HepG2 (cell line): ENCODE data around the gene KCNMB4. TPM values are rescaled to one million over a fixed set of nuclear protein-coding genes. Genes with fewer than 3 reads are reported as not detected.
A peak's percentile ranks its signal among the peaks of the same experiment; 100 is the strongest.

ENCODE experiments used
- ATAC-seq: fragments of 200-7000 bp; cut with Tn5 transposase; 3 replicates; pipeline ENCODE4 v1.9.1; 2020; ENCODE audit warnings: mild to moderate bottlenecking, moderate library complexity
- BruUV-seq: library from RNA; stranded (reverse); fragments of 400-500 nt; replicated peaks from 2 replicates; lab custom pipeline; 2021; lab: Mats Ljungman, UMichigan
- CTCF ChIA-PET: fragments of 300-600 bp; formaldehyde crosslinking; extraction: SDS; loops from one replicate; lab custom pipeline; 2021; ENCODE audit warnings: low total read pairs, inconsistent platforms, low intra/inter-chr PET ratio; lab: Yijun Ruan, JAX
- POLR2A ChIA-PET: fragments of 350-600 bp; sonication (Branson Sonifier 250); formaldehyde crosslinking; loops from one replicate; lab custom pipeline; 2020; ENCODE audit warnings: antibody characterized with exemption, inconsistent platforms; lab: Yijun Ruan, JAX
- DNase-seq: peaks from one replicate; pipeline ENCODE4 v3.0.0-alpha.2; 2015; ENCODE audit warnings: low spot score
- FAIRE-seq: peaks from 3 replicates; lab custom pipeline; 2011; peaks lifted over from hg19 to GRCh38; lab: Jason Lieb, UNC
- H2AFZ ChIP-seq: one replicate; pipeline ENCODE4 v1.6.1; 2011; ENCODE audit warnings: low read length, inconsistent platforms
- H3K27ac ChIP-seq: fragments of 300-600 bp; 3 replicates; pipeline ENCODE4 v1.8.0; 2011; ENCODE audit warnings: mixed run types, mild to moderate bottlenecking, mixed read lengths, low read length, inconsistent platforms; ENCODE audit not compliant: insufficient read depth; ENCODE audit errors: extremely low read length
- H3K27me3 ChIP-seq, 2 experiments: fragments of 200-600 bp in 1 of 2; 2 replicates in 1 of 2; 3 replicates in 1 of 2; pipeline versions ENCODE4 v1.6.0 to v1.8.0; 2011; ENCODE audit warnings: low read length in 2 of 2, mild to moderate bottlenecking in 2 of 2, moderate library complexity in 2 of 2, inconsistent platforms in 1 of 2; ENCODE audit not compliant: insufficient read depth in 2 of 2, control insufficient read depth in 1 of 2
- H3K36me3 ChIP-seq, 2 experiments: fragments of 200-600 bp in 1 of 2; replicated peaks in 1 of 2; 2 replicates in 1 of 2; 3 replicates in 1 of 2; pipeline versions ENCODE4 v1.5.1 to v1.8.0; 2011; ENCODE audit warnings: low read length in 2 of 2, inconsistent platforms in 1 of 2; ENCODE audit not compliant: insufficient read depth in 2 of 2, control insufficient read depth in 1 of 2
- H3K4me1 ChIP-seq: 2 replicates; pipeline ENCODE4 v1.5.1; 2012; ENCODE audit warnings: low read length, inconsistent platforms; ENCODE audit not compliant: insufficient read depth
- H3K4me2 ChIP-seq: 2 replicates; pipeline ENCODE4 v1.6.0; 2011; ENCODE audit warnings: low read depth, low read length, inconsistent platforms
- H3K4me3 ChIP-seq, 3 experiments: fragments of 200-600 bp in 1 of 3; sonication (generic), shearing (Covaris generic) in 1 of 3; replicated peaks in 1 of 3; 2 replicates each; pipeline ENCODE4 v1.5.1; 2011 to 2016; ENCODE audit warnings: low read length in 3 of 3, inconsistent platforms in 2 of 3, low read depth in 2 of 3, mild to moderate bottlenecking in 2 of 3, control low read depth in 1 of 3, mixed read lengths in 1 of 3; ENCODE audit not compliant: insufficient read depth in 1 of 3
- H3K79me2 ChIP-seq: one replicate; pipeline ENCODE4 v1.6.1; 2011; ENCODE audit warnings: low read length, inconsistent platforms; ENCODE audit not compliant: insufficient read depth
- H3K9ac ChIP-seq: 2 replicates; pipeline ENCODE4 v1.6.0; 2011; ENCODE audit warnings: mild to moderate bottlenecking, low read depth, low read length, inconsistent platforms; ENCODE audit not compliant: insufficient read depth
- H3K9me3 ChIP-seq: 2 replicates; pipeline ENCODE4 v1.5.1; 2012; ENCODE audit warnings: mild to moderate bottlenecking, low read length
- H4K20me1 ChIP-seq: 2 replicates; pipeline ENCODE4 v1.6.0; 2011; ENCODE audit warnings: inconsistent platforms, mild to moderate bottlenecking, low read length, moderate library complexity; ENCODE audit not compliant: insufficient read depth
- ATF2 ChIP-seq: sonication (generic); formaldehyde crosslinking; IDR thresholded peaks from 2 replicates; pipeline ENCODE4 v1.4.0; 2020; ENCODE audit warnings: missing genetic modification reagents
- CTCF ChIP-seq: sonication (generic); formaldehyde crosslinking; IDR thresholded peaks from 2 replicates; pipeline ENCODE4 v1.5.0; 2020; ENCODE audit warnings: mild to moderate bottlenecking, missing genetic modification reagents, moderate library complexity
- FIP1L1 ChIP-seq: fragments of 200-400 bp; formaldehyde crosslinking; IDR thresholded peaks from 2 replicates; pipeline ENCODE4 v1.6.1; 2018; ENCODE audit warnings: low read depth, mild to moderate bottlenecking, low read length, moderate library complexity, borderline replicate concordance; ENCODE audit not compliant: insufficient read depth
- NFATC3 ChIP-seq: sonication (generic); formaldehyde crosslinking; IDR thresholded peaks from 2 replicates; pipeline ENCODE4 v1.5.1; 2020; ENCODE audit warnings: mild to moderate bottlenecking, missing genetic modification reagents
- RAD21 ChIP-seq: fragments of 450-650 bp; formaldehyde crosslinking; IDR thresholded peaks from 2 replicates; pipeline ENCODE4 v1.5.0; 2020; ENCODE audit warnings: mild to moderate bottlenecking
- RFX1 ChIP-seq: fragments of 450-650 bp; IDR thresholded peaks from 2 replicates; pipeline ENCODE4 v1.6.1; 2017
- TBX2 ChIP-seq: sonication (generic); formaldehyde crosslinking; IDR thresholded peaks from 2 replicates; pipeline ENCODE4 v1.5.0; 2020; ENCODE audit warnings: missing genetic modification reagents, mild to moderate bottlenecking, borderline replicate concordance
- ZGPAT ChIP-seq: IDR thresholded peaks from 2 replicates; pipeline ENCODE4 v1.6.1; 2016; ENCODE audit warnings: mild to moderate bottlenecking
- ZNF563 ChIP-seq: sonication (generic); formaldehyde crosslinking; IDR thresholded peaks from 2 replicates; pipeline ENCODE4 v1.8.0; 2022; ENCODE audit warnings: mild to moderate bottlenecking, moderate library complexity, missing genetic modification reagents
- WGBS: methylation state at CpG from one replicate; pipeline ENCODE4 v1.1.6; 2017; ENCODE audit warnings: low lambda C conversion rate; 5-methylcytosine and 5-hydroxymethylcytosine counted together
- in situ Hi-C: cut with HindIII; loops from 2 replicates; pipeline ENCODE4 v1.10.0; 2017; ENCODE audit warnings: low pct_unique_long_range_greater_than_20kb; ENCODE audit not compliant: extremely low pct_ligation_motif_present
- intact Hi-C: fragments of 100-400 bp; cut with micrococcal nuclease; formaldehyde crosslinking; loops from one replicate; pipeline ENCODE4 v1.10.0; 2022; ENCODE audit not compliant: unreplicated experiment
- polyA plus RNA-seq, 8 experiments: library from polyadenylated mRNA; depleted of rRNA in 3 of 8; stranded (reverse) in 7 of 8; unstranded in 1 of 8; fragments of >200 nt; fragmentation: Illumina TruSeq in 4 of 8; extraction: Trizol in 4 of 8; gene quantifications; 2 replicates each; pipeline versions ENCODE4 v1.2.1 to v1.2.3, GENCODE V29; 2011 to 2016; ENCODE audit warnings: low read depth in 4 of 8, missing spikeins in 1 of 8, mixed read lengths in 1 of 8; ENCODE audit not compliant: insufficient read depth in 1 of 8
- total RNA-seq, 5 experiments: library from RNA; depleted of rRNA; stranded (reverse); fragments of >200 nt; fragmentation: Illumina TruSeq; extraction: Trizol; gene quantifications; 2 replicates each; pipeline ENCODE4 v1.2.3, GENCODE V29; 2016; ENCODE audit warnings: low read depth in 1 of 5

The KCNMB4 gene
- total and polyA plus RNA-seq, 2 of the 13 experiments (the other 11 are each of a cell fraction or from before 2014, with no cell fraction given), result 0.67 to 0.84 TPM

DNA sequence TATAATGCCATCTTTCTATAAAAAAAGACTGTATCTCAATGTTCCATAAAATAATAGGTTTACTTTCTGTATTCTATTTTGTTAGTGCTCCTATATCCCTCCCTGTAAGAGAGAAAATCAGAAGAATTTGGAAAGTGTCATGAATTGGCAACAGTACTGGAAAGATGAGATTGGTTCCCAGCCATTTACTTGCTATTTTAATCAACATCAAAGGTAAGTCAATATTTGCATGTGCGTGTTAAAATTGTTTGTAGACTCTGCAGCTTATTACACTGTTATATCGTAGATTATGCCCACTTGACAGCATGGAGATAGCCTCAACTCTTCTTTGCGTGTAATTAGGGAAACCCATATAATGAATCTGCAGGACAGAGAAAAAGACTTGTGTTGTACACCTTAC is 34.0 kb downstream of the KCNMB4 start:
- Histone ChIP-seq H3K4me2 (no peak overlapping the region), H3K79me2 (no peaks in the 10 kb centered on the region), H2AFZ (no peak overlapping the region), H3K9me3 (no peaks in the 10 kb centered on the region), H3K27me3 (no peaks in the 10 kb centered on the region), H4K20me1 (no peaks in the 10 kb centered on the region), H3K9ac (no peak overlapping the region), H3K4me3 (no peak overlapping the region), H3K36me3 (no peaks in the 10 kb centered on the region), H3K4me1 (peaks cover 5% of the 10 kb centered on the region; the same call in 1 of the 2 replicates), H3K27ac (no peak overlapping the region)
- in situ Hi-C loops, result no loop called here
- no TSS peak for BruUV-seq
- ChIA-PET CTCF (no interaction called here), POLR2A (no interaction called here)
- WGBS, result 42% methylated on average over 3 of the region's 3 CpGs
- ATAC-seq (no peak), DNase-seq (no peak), FAIRE-seq (no peak)
- TF ChIP-seq TBX2 (CRISPR knock-in tag) (no peak), ZNF563 (CRISPR knock-in tag) (no peak), ATF2 (CRISPR knock-in tag) (no peak), NFATC3 (no peak), FIP1L1 (no peak), RFX1 (no peak), RAD21 (CRISPR knock-in tag) (no peak)
- intact Hi-C loops, result no loop called here

GRCh38 chr12:70402597-70402996 is 36.5 kb downstream of the KCNMB4 start:
- Histone ChIP-seq H3K9me3 (no peaks in the 10 kb centered on the region), H3K36me3 (no peaks in the 10 kb centered on the region), H2AFZ (no peak overlapping the region), H3K79me2 (no peaks in the 10 kb centered on the region), H3K27ac (no peak overlapping the region), H3K4me1 (peaks cover 5% of the 10 kb centered on the region; the same call in 1 of the 2 replicates), H4K20me1 (no peaks in the 10 kb centered on the region), H3K4me3 (no peak overlapping the region), H3K27me3 (no peaks in the 10 kb centered on the region), H3K9ac (no peak overlapping the region), H3K4me2 (no peak overlapping the region)
- in situ Hi-C loops, result no loop called here
- no peak for FAIRE-seq
- POLR2A ChIA-PET, result no interaction called here
- peak; percentile 6; the same call in 1 of the 2 replicates for TF ChIP-seq CTCF (CRISPR knock-in tag)
- no peak for TF ChIP-seq ZGPAT (CRISPR knock-in tag)
- intact Hi-C loops, result no loop called here
- ATAC-seq, result peak; percentile 50
- CTCF ChIA-PET, result no interaction called here
- BruUV-seq, result no TSS peak
- 50% methylated on average over 1 of the region's 1 CpG for WGBS
- DNase-seq, result no peak
